ENCODE results near the gene KCTD17.
"Not testable (repeated sequence)": the region's sequence is repeated elsewhere in the genome, so short reads cannot be mapped to it uniquely, and the experiment has no call there.

Gene KCTD17

GRCh38 chr22:37061611-37062375, 10.3 kb downstream of the KCTD17 start:
- DNase-seq, result no peak

- no peak for DNase-seq
These were observed 10.8 kb downstream of the KCTD17 start for GRCh38 chr22:37062376-37062675.

- no peak for DNase-seq
These were observed 11.3 kb downstream of the KCTD17 start for GRCh38 chr22:37062702-37063381.

- no peak for DNase-seq
These were observed 12.2 kb downstream of the KCTD17 start for GRCh38 chr22:37063431-37064420.

GRCh38 chr22:37064553-37064952, 13.0 kb downstream of the KCTD17 start:
- DNase-seq, result no peak

GRCh38 chr22:37065180-37065579, 13.6 kb downstream of the KCTD17 start:
- no peak for DNase-seq

- DNase-seq, result no peak
These were observed 14.4 kb downstream of the KCTD17 start for GRCh38 chr22:37065961-37066360.

GRCh38 chr22:37067428-37067827, 15.9 kb downstream of the KCTD17 start:
- DNase-seq, result no peak

- no peak for DNase-seq
These were observed 17.3 kb downstream of the KCTD17 start for GRCh38 chr22:37068859-37069258.

GRCh38 chr22:37069319-37069718, 17.8 kb downstream of the KCTD17 start:
- DNase-seq, result no peak

- DNase-seq, result no peak
These were observed 18.2 kb downstream of the KCTD17 start for GRCh38 chr22:37069719-37070118.

- no peak for DNase-seq
These were observed 18.8 kb downstream of the KCTD17 start for GRCh38 chr22:37070334-37070733.

GRCh38 chr22:37070744-37071143, 19.2 kb downstream of the KCTD17 start:
- no peak for DNase-seq

GRCh38 chr22:37071850-37072592, 20.5 kb downstream of the KCTD17 start:
- not testable (repeated sequence) for DNase-seq

GRCh38 chr22:37072673-37073072, 21.1 kb downstream of the KCTD17 start:
- no peak for DNase-seq

- no peak for DNase-seq
These were observed 23.0 kb downstream of the KCTD17 start for GRCh38 chr22:37074537-37074936.

GRCh38 chr22:37075046-37075445, 23.5 kb downstream of the KCTD17 start:
- DNase-seq, result no peak

GRCh38 chr22:37075822-37076433, 24.4 kb downstream of the KCTD17 start:
- no peak for DNase-seq

- no peak for DNase-seq
These were observed 26.4 kb downstream of the KCTD17 start for GRCh38 chr22:37077802-37078448.

- DNase-seq, result no peak
These were observed 27.6 kb downstream of the KCTD17 start for GRCh38 chr22:37079158-37079557.

- DNase-seq, result no peak
These were observed 28.2 kb downstream of the KCTD17 start for GRCh38 chr22:37079668-37080171.

- no peak for DNase-seq
These were observed 28.9 kb downstream of the KCTD17 start for GRCh38 chr22:37080438-37080837.
